ENCODE measurements around the gene HOXC4. TPM values are rescaled to one million over a fixed set of nuclear protein-coding genes. Genes with fewer than 3 reads are reported as not detected.

The HOXC4 gene
- total RNA-seq, 1 experiment from 2014 or later: 4.1 TPM

DNA sequence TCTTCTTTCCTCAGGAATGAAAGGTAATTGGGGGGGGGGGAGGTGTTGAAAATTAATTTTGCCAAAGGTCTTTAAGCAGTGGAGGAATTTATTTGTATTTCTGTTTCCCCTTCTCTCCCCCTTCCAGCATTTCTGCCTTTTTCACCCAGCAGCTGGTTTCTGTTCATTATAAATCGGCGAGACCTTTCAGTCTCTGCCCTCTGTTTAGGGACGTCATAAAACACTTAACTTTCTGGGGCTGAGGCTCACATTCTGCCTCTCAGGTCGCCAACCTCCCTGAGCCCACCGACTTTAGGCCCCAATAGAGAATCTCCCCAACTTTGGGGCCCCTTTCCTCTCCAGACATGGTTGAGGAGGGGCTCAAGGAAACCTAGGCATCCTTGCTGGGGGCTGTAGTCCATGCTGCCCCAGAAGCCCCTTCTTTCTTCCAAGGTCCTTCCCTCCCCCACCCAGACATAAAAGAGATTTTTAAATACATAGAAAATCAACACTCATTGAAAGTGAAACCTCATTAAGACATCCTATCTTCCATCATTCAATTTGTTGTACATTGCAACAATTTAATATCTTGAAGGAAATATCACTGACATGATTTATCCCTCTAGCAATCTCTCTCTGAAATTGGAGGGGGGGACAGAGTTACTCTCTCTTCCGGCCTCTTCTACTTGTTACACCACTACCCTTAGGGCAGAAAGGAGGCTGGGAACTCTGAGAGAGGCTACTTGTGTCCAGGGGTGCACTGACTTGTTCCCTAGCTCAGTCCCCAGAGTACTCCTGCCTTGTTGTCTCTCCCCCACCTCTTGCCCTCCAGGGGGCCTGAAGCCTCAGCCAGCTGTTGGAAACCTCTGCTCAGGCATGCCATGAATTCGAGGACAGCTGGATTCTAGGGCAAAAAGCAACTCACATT lies 27.9 kb upstream of the HOXC4 start:
- H3K4me3 ChIP-seq (ENCODE audit: low read depth, low read length): no peak overlapping the region
- DNase-seq: no peak
- Mint-ChIP-seq H3K4me1 (ENCODE audit: low read depth, unreplicated experiment) (peaks cover 19% of the 10 kb centered on the region), H3K9me3 (ENCODE audit: unreplicated experiment) (no peaks in the 10 kb centered on the region), H3K27me3 (ENCODE audit: insufficient read depth, unreplicated experiment) (no peaks in the 10 kb centered on the region), H3K4me3 (ENCODE audit: unreplicated experiment) (no peak overlapping the region), H3K27ac (ENCODE audit: unreplicated experiment) (no peak overlapping the region), H3K36me3 (ENCODE audit: insufficient read depth, unreplicated experiment) (peaks cover 7% of the 10 kb centered on the region)
- H3K4me1 ChIP-seq: no peaks in the 10 kb centered on the region
- H3K36me3 ChIP-seq (ENCODE audit: control insufficient read depth, insufficient read depth, low read length): no peaks in the 10 kb centered on the region; the same call in 1 of the 2 replicates
- BruUV-seq (replicated peaks): no TSS peak
- CTCF ChIA-PET: interaction anchor here (0.5 to 1.2 kb wide), 4 partner anchors 9 to 367 kb away, joined by 3 to 6 read pairs (median 4); no protein-coding TSS in a partner anchor
- no peaks in the 10 kb centered on the region for H3K9me3 ChIP-seq
- no peaks in the 10 kb centered on the region for H3K27me3 ChIP-seq (replicated peaks; ENCODE audit: control insufficient read depth, insufficient read depth, low read length)
- POLR2A ChIA-PET: no interaction called here
- intact Hi-C loops (cut with micrococcal nuclease; ENCODE audit: unreplicated experiment): no loop called here
- no peak for TF ChIP-seq CTCF (IDR thresholded peaks at IDR 0.05; ENCODE audit: insufficient read depth in 1 of 2, low read depth in 1 of 2, low read length in 1 of 2, severe bottlenecking in 1 of 2, unreplicated experiment in 1 of 2)

DNA sequence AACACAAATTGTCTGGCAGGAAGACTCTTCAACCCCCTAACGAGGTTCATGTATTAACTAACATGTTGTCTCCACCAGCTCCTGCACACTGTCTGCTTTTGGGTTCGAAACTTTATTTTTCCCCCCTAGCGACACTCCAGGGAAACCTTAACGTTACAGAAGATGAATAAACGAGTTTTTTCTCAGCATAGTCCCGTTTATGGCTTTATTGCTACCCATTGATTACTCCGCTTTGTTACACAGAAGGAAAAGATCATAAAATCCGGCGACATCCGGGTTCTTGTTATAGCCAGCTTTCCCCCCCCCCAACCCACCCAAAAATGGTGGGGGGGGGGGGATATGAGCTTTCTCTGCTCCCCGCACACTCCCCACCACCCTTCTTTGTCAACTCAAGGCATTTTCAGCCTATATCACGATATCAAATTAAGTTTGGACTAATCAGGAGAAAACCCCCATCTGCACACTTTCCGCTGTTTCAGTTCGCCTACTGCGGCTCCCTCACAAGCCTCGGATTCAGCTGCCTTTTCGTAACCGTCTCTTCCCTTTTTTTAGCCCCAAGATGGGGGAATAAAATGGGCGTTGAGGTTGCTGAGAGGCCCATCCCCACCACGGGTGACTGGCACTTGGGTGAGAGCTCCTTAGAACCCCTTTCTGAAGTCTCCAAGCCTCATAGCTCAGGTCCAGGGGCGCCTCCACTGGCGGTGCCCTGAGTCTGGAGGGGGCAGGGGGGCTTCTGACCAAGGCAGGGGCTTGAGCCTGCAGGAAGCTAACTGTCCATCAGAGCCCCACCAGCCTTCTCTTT lies 26.8 kb upstream of the HOXC4 start:
- no peak overlapping the region for H3K27ac Mint-ChIP-seq (ENCODE audit: unreplicated experiment)
- no peak for DNase-seq
- Histone ChIP-seq H3K36me3 (ENCODE audit: control insufficient read depth, insufficient read depth, low read length) (no peaks in the 10 kb centered on the region; the same call in 1 of the 2 replicates), H3K9me3 (no peaks in the 10 kb centered on the region), H3K4me3 (ENCODE audit: low read depth, low read length) (no peak overlapping the region), H3K27me3 (replicated peaks; ENCODE audit: control insufficient read depth, insufficient read depth, low read length) (no peaks in the 10 kb centered on the region), H3K4me1 (no peaks in the 10 kb centered on the region)
- intact Hi-C loops (cut with micrococcal nuclease; ENCODE audit: unreplicated experiment): no loop called here
- ChIA-PET CTCF (interaction anchor here (0.8 to 2.3 kb wide), 2 partner anchors 109 to 116 kb away, joined by 3 to 8 read pairs; no protein-coding TSS in a partner anchor), POLR2A (no interaction called here)
- peaks cover 7% of the 10 kb centered on the region for H3K36me3 Mint-ChIP-seq (ENCODE audit: insufficient read depth, unreplicated experiment)
- TF ChIP-seq CTCF (IDR thresholded peaks at IDR 0.05; ENCODE audit: insufficient read depth in 1 of 2, low read depth in 1 of 2, low read length in 1 of 2, severe bottlenecking in 1 of 2, unreplicated experiment in 1 of 2): no peak
- no peaks in the 10 kb centered on the region for H3K27me3 Mint-ChIP-seq (ENCODE audit: insufficient read depth, unreplicated experiment)
- no peaks in the 10 kb centered on the region for H3K9me3 Mint-ChIP-seq (ENCODE audit: unreplicated experiment)
- H3K4me3 Mint-ChIP-seq (ENCODE audit: unreplicated experiment): no peak overlapping the region
- no TSS peak for BruUV-seq (replicated peaks)
- peaks cover 13% of the 10 kb centered on the region for H3K4me1 Mint-ChIP-seq (ENCODE audit: low read depth, unreplicated experiment)

DNA sequence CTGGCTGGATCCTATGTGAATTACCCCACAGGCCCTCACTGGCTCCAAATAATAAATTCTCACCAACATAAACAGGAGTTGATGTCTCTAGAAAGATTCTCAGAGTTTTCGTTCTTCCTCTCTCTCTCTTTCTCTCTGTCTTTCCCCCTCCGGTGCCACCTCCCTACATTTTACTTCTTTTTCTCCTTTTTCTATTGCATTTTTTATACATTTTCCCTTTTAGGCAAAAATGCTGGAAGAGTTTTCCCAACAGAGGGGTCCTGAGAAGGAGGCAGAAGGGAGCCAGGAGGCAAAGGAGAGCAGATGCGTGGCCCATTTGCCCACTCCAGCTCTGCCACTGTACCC lies 26.2 kb upstream of the HOXC4 start:
- intact Hi-C loops (cut with micrococcal nuclease; ENCODE audit: unreplicated experiment): no loop called here
- no peaks in the 10 kb centered on the region for H3K9me3 Mint-ChIP-seq (ENCODE audit: unreplicated experiment)
- DNase-seq: no peak
- H3K27ac Mint-ChIP-seq (ENCODE audit: unreplicated experiment): no peak overlapping the region
- Histone ChIP-seq H3K36me3 (ENCODE audit: control insufficient read depth, insufficient read depth, low read length) (no peaks in the 10 kb centered on the region; the same call in 1 of the 2 replicates), H3K4me1 (no peaks in the 10 kb centered on the region), H3K27me3 (replicated peaks; ENCODE audit: control insufficient read depth, insufficient read depth, low read length) (no peaks in the 10 kb centered on the region), H3K4me3 (ENCODE audit: low read depth, low read length) (no peak overlapping the region), H3K9me3 (no peaks in the 10 kb centered on the region)
- no TSS peak for BruUV-seq (replicated peaks)
- POLR2A ChIA-PET: no interaction called here
- TF ChIP-seq CTCF (IDR thresholded peaks at IDR 0.05; ENCODE audit: insufficient read depth in 1 of 2, low read depth in 1 of 2, low read length in 1 of 2, severe bottlenecking in 1 of 2, unreplicated experiment in 1 of 2): no peak
- H3K4me3 Mint-ChIP-seq (ENCODE audit: unreplicated experiment): peak overlapping the region; percentile 92
- CTCF ChIA-PET: interaction anchor here (0.8 to 2.3 kb wide), 6 partner anchors 20 to 174 kb away, joined by 3 to 12 read pairs (median 7); partner anchors contain the start of gene SMUG1
- H3K4me1 Mint-ChIP-seq (ENCODE audit: low read depth, unreplicated experiment): peaks cover 12% of the 10 kb centered on the region
- peaks cover 7% of the 10 kb centered on the region for H3K36me3 Mint-ChIP-seq (ENCODE audit: insufficient read depth, unreplicated experiment)
- no peaks in the 10 kb centered on the region for H3K27me3 Mint-ChIP-seq (ENCODE audit: insufficient read depth, unreplicated experiment)
